T-helper 17 cell (primary cell): Measurements from ENCODE around the gene TANGO2. TPM values are rescaled to one million over a fixed set of nuclear protein-coding genes. Genes with fewer than 3 reads are reported as not detected.

Source experiments
- ATAC-seq: fragments of 150-1000 bp; cut with Tn5 transposase; 2 replicates; pipeline ENCODE4 v1.10.0; 2021; ENCODE audit warnings: mild to moderate bottlenecking, moderate library complexity
- DNase-seq, 3 donors: peaks; one replicate each; pipeline versions ENCODE4 v3.0.0 to v3.0.0-alpha.2; 2020 to 2021
- H3K9me3 ChIP-seq: one replicate; pipeline ENCODE4 v1.7.0; 2013; ENCODE audit warnings: low read length, mild to moderate bottlenecking; ENCODE audit not compliant: control insufficient read depth, poor library complexity, severe bottlenecking
- H3K27ac Mint-ChIP-seq: one replicate; pipeline ENCODE4 v1.8.0; 2022; ENCODE audit warnings: mild to moderate bottlenecking, moderate library complexity, mixed read lengths
- H3K27me3 Mint-ChIP-seq: one replicate; pipeline ENCODE4 v1.8.0; 2022; ENCODE audit warnings: mixed read lengths
- H3K36me3 Mint-ChIP-seq: one replicate; pipeline ENCODE4 v1.8.0; 2022; ENCODE audit warnings: low read depth, mixed read lengths
- H3K4me1 Mint-ChIP-seq: one replicate; pipeline ENCODE4 v1.8.0; 2022; ENCODE audit warnings: mild to moderate bottlenecking, mixed read lengths
- H3K4me3 Mint-ChIP-seq: one replicate; pipeline ENCODE4 v1.8.0; 2022; ENCODE audit warnings: mild to moderate bottlenecking, moderate library complexity, mixed read lengths
- total RNA-seq, 4 donors: library from RNA in 2 of 4; stranded (reverse) in 2 of 4; gene quantifications; one replicate each; pipeline ENCODE4 v1.2.3 and lab custom pipeline; 2022 to 2026

TANGO2 gene
- total RNA-seq, 2 donors from 2014 or later, result 31.7 to 44.3 TPM

DNA sequence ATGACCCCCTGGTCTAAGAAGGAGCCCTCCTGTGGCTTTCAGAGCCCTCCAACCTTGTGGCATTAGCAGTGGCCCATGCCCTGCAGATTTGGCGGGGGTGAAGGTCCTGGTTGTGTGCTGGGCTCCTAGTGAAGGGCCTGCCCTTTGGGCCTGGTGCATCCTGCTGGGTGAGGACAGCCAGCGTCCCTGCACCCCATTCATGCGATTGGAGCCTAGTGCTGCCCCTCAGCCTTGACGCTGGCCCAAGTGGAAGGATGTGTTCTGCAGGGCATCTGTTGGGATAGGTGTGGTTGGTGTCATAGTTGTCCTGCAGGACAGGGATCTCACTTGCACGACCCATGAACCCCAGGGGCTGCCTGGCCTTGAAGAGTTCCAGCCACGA, 31.0 kb downstream of the TANGO2 start:
- no peak for DNase-seq
- Mint-ChIP-seq H3K4me3 (no peak overlapping the region), H3K27me3 (no peaks in the 10 kb centered on the region), H3K27ac (no peak overlapping the region), H3K4me1 (peaks cover 8% of the 10 kb centered on the region), H3K36me3 (peaks cover 4% of the 10 kb centered on the region)
- no peak for ATAC-seq
- no peaks in the 10 kb centered on the region for H3K9me3 ChIP-seq

DNA sequence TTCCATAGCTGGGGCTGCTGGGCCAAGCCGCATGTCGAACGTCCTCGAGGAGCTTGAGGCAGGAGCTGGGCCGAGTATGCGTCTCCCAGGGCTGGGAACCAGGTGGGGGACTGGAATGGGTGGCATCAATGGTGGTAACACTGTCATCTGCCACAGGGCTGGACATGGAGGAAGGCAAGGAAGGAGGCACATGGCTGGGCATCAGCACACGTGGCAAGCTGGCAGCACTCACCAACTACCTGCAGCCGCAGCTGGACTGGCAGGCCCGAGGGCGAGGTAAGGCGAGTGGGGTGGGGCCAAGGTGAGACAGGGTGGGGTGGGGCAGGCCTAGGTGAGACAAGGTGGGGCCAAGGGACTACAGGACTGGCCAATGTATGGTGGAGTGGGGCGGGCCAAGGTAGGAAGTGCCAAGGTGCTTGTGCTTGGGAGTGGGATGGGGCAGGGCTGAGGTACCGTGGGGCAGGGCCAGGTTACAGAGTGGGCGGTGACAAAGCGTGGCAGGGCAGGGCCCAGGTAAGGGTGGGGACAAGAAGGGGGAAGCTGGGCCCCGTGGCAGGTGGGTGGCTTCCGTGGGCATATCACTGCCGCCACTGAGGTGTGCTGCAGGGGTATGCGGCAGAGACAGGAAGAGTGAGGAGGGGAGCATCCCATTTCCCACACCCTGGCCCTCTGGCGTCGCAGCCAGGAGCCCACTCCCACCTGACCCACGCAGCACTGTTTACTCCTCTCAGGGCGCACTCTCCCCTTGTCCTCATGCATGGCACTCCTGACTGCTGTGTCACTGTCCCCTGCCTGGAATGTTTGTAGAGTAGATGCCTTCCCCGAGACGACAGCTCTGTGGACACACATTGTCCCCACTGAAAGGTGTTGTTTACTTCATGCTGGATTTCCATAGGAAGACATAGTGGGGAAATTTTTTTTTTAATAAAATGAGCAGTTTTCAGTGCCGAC, 31.7 kb downstream of the TANGO2 start:
- no peaks in the 10 kb centered on the region for H3K9me3 ChIP-seq
- ATAC-seq (no peak), DNase-seq (no peak)
- H3K36me3 Mint-ChIP-seq, result peaks cover 4% of the 10 kb centered on the region
- no peak overlapping the region for H3K4me3 Mint-ChIP-seq
- H3K4me1 Mint-ChIP-seq, result peaks cover 8% of the 10 kb centered on the region
- no peaks in the 10 kb centered on the region for H3K27me3 Mint-ChIP-seq
- no peak overlapping the region for H3K27ac Mint-ChIP-seq

DNA sequence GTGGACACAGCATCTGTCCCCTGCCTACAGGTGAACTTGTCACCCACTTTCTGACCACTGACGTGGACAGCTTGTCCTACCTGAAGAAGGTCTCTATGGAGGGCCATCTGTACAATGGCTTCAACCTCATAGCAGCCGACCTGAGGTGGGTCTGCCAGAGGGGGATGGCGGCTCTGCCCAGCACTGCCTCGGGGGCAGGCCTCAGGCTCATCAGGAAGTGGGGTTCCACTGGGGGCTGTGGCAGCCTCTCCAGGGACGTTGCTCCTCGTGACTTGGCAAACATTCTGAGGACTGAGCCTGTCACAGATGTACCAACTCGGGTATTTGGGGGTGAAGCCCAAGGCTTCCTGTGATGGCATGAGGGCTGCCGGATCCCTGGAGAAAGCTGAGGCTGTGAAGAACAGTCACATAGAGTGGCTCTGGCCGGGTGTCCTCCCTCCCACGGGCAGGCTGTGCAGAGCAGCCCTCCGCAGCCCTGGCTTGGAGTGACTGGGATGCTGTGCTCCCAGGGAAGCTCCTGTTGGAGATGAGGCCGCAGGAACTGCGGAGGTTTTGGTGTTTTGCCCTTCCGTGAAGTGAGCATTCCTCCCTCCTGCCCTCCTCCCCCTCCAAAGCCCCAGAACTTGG, 32.6 kb downstream of the TANGO2 start:
- ATAC-seq (no peak), DNase-seq (no peak)
- Mint-ChIP-seq H3K36me3 (peaks cover 3% of the 10 kb centered on the region), H3K27ac (no peak overlapping the region), H3K27me3 (no peaks in the 10 kb centered on the region), H3K4me3 (no peak overlapping the region), H3K4me1 (peaks cover 10% of the 10 kb centered on the region)
- H3K9me3 ChIP-seq, result no peaks in the 10 kb centered on the region

DNA sequence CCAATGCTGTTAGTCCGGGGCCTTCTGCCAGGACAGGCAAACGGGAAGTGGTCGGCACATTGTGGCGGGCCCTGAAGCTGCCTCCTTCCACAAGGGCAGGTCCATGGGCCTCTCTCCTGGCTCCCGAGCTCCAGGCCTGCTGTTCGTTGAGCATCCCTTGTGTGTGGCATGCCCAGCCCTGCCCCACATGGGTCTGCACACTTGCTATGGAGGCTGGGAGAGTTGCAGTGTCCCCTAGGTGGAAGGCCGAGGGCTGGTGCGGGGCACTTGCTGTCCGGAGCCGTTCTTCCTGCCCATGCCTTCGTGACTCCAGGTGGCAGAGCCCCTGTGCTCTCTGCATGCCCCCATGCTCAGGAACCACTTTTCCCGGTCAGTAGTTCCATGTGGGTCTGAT, 33.1 kb downstream of the TANGO2 start:
- ATAC-seq, result no peak
- Mint-ChIP-seq H3K36me3 (peaks cover under 1% of the 10 kb centered on the region), H3K4me1 (peaks cover 11% of the 10 kb centered on the region), H3K4me3 (no peak overlapping the region), H3K27me3 (no peaks in the 10 kb centered on the region), H3K27ac (no peak overlapping the region)
- no peaks in the 10 kb centered on the region for H3K9me3 ChIP-seq
- no peak for DNase-seq

DNA sequence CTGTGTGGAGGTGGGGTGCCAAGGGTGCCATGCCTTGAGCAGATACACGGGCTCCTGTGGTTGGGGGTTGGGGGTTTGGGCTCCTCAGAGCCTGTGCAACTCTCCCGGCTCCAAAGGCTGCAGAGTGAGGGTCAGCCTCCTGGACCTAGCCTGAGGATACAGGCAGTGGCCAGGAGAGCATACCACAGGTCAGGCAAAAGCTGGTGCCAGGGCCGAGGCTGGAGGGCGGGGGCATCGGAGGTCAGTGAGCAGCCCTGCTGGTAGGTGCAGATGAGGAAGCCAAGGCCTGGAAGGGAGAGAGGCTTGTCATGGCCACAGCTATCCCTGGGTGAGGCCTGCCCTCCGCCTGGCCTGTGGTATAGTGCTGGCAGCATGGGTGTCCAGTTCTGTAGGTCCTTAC, 33.6 kb downstream of the TANGO2 start:
- Mint-ChIP-seq H3K27me3 (no peaks in the 10 kb centered on the region), H3K27ac (no peak overlapping the region), H3K36me3 (no peaks in the 10 kb centered on the region), H3K4me1 (peaks cover 8% of the 10 kb centered on the region), H3K4me3 (no peak overlapping the region)
- H3K9me3 ChIP-seq, result no peaks in the 10 kb centered on the region
- DNase-seq, result no peak
- ATAC-seq, result no peak

DNA sequence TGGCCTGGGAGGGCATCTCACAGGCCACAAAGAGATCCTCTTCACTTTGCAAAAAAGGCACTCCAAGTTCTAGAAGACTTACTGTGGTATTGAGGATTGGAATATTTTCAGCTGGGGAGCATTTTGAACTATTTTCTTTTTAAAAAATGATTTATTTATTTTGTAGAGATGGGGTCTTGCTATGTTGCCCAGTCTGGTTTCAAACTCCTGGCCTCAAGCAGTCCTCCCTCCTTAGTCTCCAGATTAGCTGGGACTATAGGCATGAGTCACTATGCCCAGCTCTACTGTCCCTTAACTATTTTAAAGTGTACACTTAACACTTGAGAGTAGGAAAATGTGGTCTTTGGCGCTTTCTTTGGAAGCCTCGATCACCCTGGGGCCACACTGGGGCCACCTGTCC, 34.2 kb downstream of the TANGO2 start:
- no peaks in the 10 kb centered on the region for H3K36me3 Mint-ChIP-seq
- H3K27me3 Mint-ChIP-seq, result no peaks in the 10 kb centered on the region
- peaks cover 12% of the 10 kb centered on the region for H3K4me1 Mint-ChIP-seq
- H3K27ac Mint-ChIP-seq, result no peak overlapping the region
- no peaks in the 10 kb centered on the region for H3K9me3 ChIP-seq
- ATAC-seq, result no peak
- no peak overlapping the region for H3K4me3 Mint-ChIP-seq
- DNase-seq, result no peak

DNA sequence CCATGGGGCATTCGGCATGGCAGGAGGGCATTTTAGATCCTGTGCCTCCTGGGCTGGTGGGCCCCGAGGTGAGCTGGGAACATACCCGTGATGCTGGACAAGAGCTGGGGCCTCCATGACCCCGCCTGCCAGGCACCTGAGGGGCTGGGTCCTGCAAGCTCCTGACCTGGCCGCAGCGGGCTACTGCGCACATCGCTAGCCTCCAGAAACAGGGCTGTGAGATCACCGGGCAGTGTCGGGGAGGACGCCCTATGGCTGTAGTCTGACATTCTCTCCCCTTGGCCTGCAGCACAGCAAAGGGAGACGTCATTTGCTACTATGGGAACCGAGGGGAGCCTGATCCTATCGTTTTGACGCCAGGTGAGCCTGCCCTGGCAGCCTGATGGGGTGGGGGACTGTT, 34.7 kb downstream of the TANGO2 start:
- H3K27me3 Mint-ChIP-seq, result no peaks in the 10 kb centered on the region
- no peak for DNase-seq
- H3K9me3 ChIP-seq, result no peaks in the 10 kb centered on the region
- H3K27ac Mint-ChIP-seq, result no peak overlapping the region
- ATAC-seq, result no peak
- H3K4me1 Mint-ChIP-seq, result peaks cover 12% of the 10 kb centered on the region
- H3K36me3 Mint-ChIP-seq, result no peaks in the 10 kb centered on the region
- H3K4me3 Mint-ChIP-seq, result no peak overlapping the region

DNA sequence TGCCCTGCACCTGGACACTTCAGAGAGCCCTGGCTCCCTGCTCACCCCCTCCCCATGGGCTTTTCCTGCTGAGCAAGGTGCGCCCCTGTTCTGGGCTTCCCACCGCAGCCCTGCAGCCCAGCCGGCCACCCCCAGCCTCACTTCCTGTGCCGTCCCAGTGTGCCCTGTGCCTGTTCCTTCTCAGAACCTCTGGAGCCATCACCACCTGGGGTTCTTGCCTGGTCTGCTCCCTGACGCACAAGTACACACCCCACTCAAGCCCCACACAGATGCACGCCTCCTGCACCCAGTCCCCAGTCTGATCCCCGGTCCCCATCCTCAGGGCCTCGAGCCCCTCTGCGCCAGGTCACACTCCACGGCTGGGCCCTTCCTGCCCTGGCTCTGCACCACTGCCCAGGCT, 35.3 kb downstream of the TANGO2 start:
- no peak overlapping the region for H3K4me3 Mint-ChIP-seq
- H3K9me3 ChIP-seq, result no peaks in the 10 kb centered on the region
- H3K27ac Mint-ChIP-seq, result no peak overlapping the region
- DNase-seq (no peak), ATAC-seq (no peak)
- no peaks in the 10 kb centered on the region for H3K36me3 Mint-ChIP-seq
- peaks cover 12% of the 10 kb centered on the region for H3K4me1 Mint-ChIP-seq
- H3K27me3 Mint-ChIP-seq, result no peaks in the 10 kb centered on the region

DNA sequence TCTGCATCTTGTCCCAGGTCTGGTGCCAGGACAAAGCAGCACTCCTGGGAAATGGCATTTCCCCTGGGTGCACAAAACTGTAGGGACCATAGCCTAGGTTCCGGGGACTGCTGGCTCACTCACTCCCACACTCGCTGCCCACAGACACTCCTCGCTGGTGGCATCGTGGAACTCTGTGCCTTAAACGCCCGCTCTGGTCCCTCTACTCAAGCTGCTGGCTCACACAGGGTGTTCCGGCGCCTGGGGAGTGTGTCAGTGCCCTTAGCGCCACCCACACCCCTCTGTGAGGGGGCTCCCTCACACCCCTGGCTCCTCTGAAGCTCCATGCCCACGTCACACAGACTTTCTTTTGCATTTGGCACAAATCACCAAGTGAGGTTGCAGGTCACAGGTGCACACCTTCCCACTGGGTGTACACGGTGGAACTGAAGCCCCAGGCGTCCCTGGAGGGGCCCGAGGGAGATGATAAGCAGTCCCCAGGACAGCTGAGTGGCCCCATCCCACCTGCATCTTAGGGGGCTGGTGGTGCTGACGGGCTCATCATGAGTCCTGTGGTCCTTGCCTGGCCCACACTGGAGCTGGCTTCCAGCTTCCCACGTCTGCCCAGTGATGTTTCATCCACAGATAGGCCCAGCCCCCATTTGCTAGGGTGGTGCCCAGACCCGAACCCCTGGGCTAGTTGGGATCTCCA, 35.9 kb downstream of the TANGO2 start:
- no peaks in the 10 kb centered on the region for H3K9me3 ChIP-seq
- no peak overlapping the region for H3K4me3 Mint-ChIP-seq
- H3K27me3 Mint-ChIP-seq, result no peaks in the 10 kb centered on the region
- ATAC-seq (no peak), DNase-seq (no peak)
- peaks cover 15% of the 10 kb centered on the region for H3K4me1 Mint-ChIP-seq
- no peak overlapping the region for H3K27ac Mint-ChIP-seq
- H3K36me3 Mint-ChIP-seq, result no peaks in the 10 kb centered on the region

DNA sequence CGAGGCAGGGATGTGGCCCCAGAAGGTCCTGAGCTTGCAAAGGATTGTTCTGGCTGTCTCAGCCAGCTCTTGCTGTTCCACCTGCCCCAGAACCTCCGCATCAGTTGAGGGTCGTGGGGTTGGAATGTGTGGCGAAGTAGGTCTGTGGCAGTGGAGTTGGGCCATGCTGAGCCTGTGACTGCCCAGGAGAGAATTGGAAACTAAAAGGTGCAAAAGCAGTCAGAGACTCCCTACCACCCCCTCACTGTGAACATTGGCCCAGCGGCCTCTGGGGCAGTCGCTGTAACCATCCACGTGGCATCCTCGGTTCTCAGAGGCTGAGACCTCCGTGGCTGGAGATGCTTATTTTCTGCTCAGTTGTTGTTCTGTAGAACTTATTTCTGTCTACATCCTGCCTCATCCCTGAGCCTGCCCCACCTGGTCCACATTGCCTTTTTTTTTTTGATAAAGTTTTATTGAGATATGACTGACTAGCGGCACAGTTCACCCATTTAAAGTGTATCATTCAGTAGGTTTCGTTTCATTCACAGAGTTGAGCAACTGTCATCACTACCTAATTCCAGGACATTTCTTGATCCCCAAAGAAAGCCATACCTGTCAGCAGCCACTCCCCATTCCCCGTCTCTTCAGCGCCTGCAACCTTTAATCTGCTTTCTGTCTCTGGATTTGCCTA, 36.8 kb downstream of the TANGO2 start:
- no peak overlapping the region for H3K4me3 Mint-ChIP-seq
- H3K27ac Mint-ChIP-seq, result no peak overlapping the region
- H3K9me3 ChIP-seq, result no peaks in the 10 kb centered on the region
- no peaks in the 10 kb centered on the region for H3K36me3 Mint-ChIP-seq
- DNase-seq, result no peak
- no peaks in the 10 kb centered on the region for H3K27me3 Mint-ChIP-seq
- H3K4me1 Mint-ChIP-seq, result peaks cover 15% of the 10 kb centered on the region
- no peak for ATAC-seq

DNA sequence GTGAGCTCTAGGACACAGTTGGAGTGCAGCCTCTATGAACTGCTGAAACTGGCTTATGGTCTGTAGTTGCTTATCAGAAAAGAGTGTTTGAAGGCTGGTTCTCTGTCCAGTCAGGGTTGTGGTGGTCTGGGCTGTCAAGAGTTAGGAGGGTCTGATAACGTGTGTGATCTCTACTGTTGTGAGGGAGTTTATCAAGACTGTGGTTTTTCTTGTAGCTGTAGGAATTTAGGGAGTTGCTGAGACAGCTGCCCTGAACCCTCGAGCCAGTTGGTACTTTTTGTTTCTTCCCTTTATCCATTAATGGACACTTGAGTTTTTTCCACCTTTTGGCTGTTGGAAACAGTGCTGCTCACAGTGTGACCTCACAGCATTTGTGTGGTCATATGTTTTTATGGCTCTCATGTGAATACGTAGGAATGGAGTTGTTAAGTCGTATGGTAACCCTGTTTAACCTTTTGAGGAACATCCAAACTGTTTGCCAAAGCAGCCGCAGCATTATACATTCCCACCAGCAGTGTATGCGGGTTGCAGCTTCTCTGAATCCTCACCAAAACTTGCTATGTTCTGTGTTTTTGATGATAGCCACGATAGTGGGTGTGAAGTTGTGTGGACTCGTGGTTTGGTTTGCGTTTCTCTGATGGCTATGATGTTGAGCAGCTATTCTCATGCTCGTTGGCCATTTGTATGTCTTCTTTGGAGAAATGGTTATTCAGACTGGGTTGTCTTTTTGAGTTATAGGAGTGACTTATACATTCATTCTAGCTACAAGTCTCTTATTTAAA, 38.3 kb downstream of the TANGO2 start:
- Mint-ChIP-seq H3K4me1 (peaks cover 14% of the 10 kb centered on the region), H3K27me3 (no peaks in the 10 kb centered on the region), H3K36me3 (no peaks in the 10 kb centered on the region), H3K27ac (no peak overlapping the region), H3K4me3 (no peak overlapping the region)
- ATAC-seq (no peak), DNase-seq (no peak)
- no peaks in the 10 kb centered on the region for H3K9me3 ChIP-seq

DNA sequence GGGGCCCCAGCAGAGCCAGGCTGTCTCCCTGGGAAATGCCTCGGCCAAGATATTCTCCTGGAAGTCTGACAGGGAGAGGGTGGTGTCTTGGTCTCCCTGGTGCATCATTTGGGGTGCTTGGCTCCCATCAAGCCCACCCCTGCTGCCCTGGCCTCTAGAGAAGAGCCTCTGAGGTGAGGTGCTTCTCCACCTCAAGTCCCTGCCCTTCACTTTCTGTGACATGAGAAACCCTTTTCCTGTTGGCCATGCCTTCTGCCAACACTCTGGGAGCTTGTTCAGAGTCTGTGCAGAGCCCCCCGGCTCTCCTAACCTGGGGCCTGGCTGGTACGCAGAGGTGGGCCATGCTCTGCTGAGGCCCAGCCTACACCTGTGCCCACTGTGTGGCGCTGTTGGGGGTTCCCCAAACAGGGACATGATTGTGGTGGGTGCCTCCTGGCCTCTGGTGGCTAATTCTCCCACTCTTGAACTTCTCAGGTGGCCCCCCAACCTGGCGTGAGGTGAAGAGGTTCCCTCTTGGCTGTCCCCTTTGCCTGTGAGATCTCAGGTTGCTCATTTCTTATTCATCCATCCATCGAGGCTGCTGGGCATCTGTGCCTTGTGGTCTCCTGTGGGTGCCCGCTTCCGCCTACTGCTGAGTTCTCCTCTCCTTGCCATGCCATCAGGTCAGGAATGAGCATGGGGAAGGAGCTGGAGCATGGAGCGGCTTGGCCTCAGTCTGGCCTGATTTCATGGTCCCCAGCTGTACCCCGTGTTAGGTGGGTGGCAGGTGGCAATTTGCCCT, 40.0 kb downstream of the TANGO2 start:
- Mint-ChIP-seq H3K36me3 (no peaks in the 10 kb centered on the region), H3K4me3 (no peak overlapping the region), H3K27ac (no peak overlapping the region), H3K27me3 (no peaks in the 10 kb centered on the region), H3K4me1 (peaks cover 11% of the 10 kb centered on the region)
- ATAC-seq (no peak), DNase-seq (no peak)
- H3K9me3 ChIP-seq, result no peaks in the 10 kb centered on the region
